ENCODE measurements around the gene CDK11B. TPM values are rescaled to one million over a fixed set of nuclear protein-coding genes. Genes with fewer than 3 reads are reported as not detected.
"Not testable (repeated sequence)": the region's sequence is repeated elsewhere in the genome, so short reads cannot be mapped to it uniquely, and the experiment has no call there.

Gene CDK11B
- total RNA-seq, 1 experiment from 2014 or later = 30.1 TPM

GRCh38 chr1:1596493-1597274 lies 62.1 kb downstream of the CDK11B start:
- H3K9ac ChIP-seq (ENCODE audit: extremely low read depth, insufficient read length, low read length) = no peak overlapping the region
- no peaks in the 10 kb centered on the region for H4K20me1 ChIP-seq (ENCODE audit: control insufficient read depth, insufficient read depth, insufficient read length)
- peaks cover 8% of the 10 kb centered on the region for H3K23me2 ChIP-seq (ENCODE audit: insufficient read length, low read depth, low read length, poor library complexity, severe bottlenecking)
- no peak overlapping the region for H2BK120ac ChIP-seq (ENCODE audit: low read depth, low read length, poor library complexity, severe bottlenecking)
- no peak overlapping the region for H3K18ac ChIP-seq (ENCODE audit: insufficient read length, low read depth, low read length)
- Mint-ChIP-seq H3K4me3 (no peak overlapping the region), H3K4me1 (peaks cover 4 to 12% of the 10 kb centered on the region in 2 experiments), H3K27me3 (ENCODE audit: low read depth) (peaks cover 36% of the 10 kb centered on the region), H3K9me3 (no peaks in the 10 kb centered on the region), H3K36me3 (ENCODE audit: insufficient read depth in 1 of 3, low read depth in 3 of 3) (no peaks in the 10 kb centered on the region), H3K27ac (no peak overlapping the region)
- no peaks in the 10 kb centered on the region for H3K4me1 ChIP-seq (ENCODE audit: insufficient read depth, low read length)
- TF ChIP-seq, protein P1, sequence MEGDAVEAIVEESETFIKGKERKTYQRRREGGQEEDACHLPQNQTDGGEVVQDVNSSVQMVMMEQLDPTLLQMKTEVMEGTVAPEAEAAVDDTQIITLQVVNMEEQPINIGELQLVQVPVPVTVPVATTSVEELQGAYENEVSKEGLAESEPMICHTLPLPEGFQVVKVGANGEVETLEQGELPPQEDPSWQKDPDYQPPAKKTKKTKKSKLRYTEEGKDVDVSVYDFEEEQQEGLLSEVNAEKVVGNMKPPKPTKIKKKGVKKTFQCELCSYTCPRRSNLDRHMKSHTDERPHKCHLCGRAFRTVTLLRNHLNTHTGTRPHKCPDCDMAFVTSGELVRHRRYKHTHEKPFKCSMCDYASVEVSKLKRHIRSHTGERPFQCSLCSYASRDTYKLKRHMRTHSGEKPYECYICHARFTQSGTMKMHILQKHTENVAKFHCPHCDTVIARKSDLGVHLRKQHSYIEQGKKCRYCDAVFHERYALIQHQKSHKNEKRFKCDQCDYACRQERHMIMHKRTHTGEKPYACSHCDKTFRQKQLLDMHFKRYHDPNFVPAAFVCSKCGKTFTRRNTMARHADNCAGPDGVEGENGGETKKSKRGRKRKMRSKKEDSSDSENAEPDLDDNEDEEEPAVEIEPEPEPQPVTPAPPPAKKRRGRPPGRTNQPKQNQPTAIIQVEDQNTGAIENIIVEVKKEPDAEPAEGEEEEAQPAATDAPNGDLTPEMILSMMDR (conservative IDR thresholded peaks at IDR 0.05) = no peak
- H4K91ac ChIP-seq (ENCODE audit: insufficient read length, low read depth, low read length) = no peak overlapping the region
- no peak overlapping the region for H4K5ac ChIP-seq (ENCODE audit: insufficient read length, low read depth, low read length)
- no peak overlapping the region; the same call in 1 of the 2 replicates for H3K14ac ChIP-seq (ENCODE audit: insufficient read depth, low read length)
- H3K4me2 ChIP-seq (ENCODE audit: insufficient read depth, insufficient read length, low read length) = no peak overlapping the region
- no peak for DNase-seq
- no peak overlapping the region for H3K56ac ChIP-seq (ENCODE audit: insufficient read length, low read depth, low read length)
- H3K23ac ChIP-seq (ENCODE audit: insufficient read length, low read depth, low read length) = no peak overlapping the region
- H3K79me1 ChIP-seq (ENCODE audit: insufficient read depth, low read depth, low read length, poor library complexity, severe bottlenecking) = no peaks in the 10 kb centered on the region
- H3K4ac ChIP-seq (ENCODE audit: low read depth, low read length) = no peak overlapping the region
- no peak overlapping the region for H2BK12ac ChIP-seq (ENCODE audit: insufficient read length, low read depth, low read length)
- no peak overlapping the region for H2BK15ac ChIP-seq (ENCODE audit: low read depth, low read length)
- no CpG with 5 or more reads among the region's 12 CpGs for WGBS (ENCODE audit: extremely low coverage, insufficient read length, low lambda C conversion rate)
- H2BK20ac ChIP-seq (ENCODE audit: low read depth, low read length, poor library complexity, severe bottlenecking) = no peak overlapping the region
- H3K27ac ChIP-seq (ENCODE audit: insufficient read length, low read depth, low read length) = no peak overlapping the region
- no peak overlapping the region for H2AFZ ChIP-seq (ENCODE audit: low read length)
- no peak overlapping the region for H2BK5ac ChIP-seq (ENCODE audit: insufficient read length, low read length)
- H3K9me3 ChIP-seq (ENCODE audit: control insufficient read depth, low read depth, low read length) = no peaks in the 10 kb centered on the region
- H2AK5ac ChIP-seq (ENCODE audit: insufficient read length, low read length) = no peak overlapping the region
- no peaks in the 10 kb centered on the region; the same call in 1 of the 2 replicates for H3K27me3 ChIP-seq (ENCODE audit: insufficient read depth, low read length)
- no peak overlapping the region for H3T11ph ChIP-seq (ENCODE audit: low read length)
- H3K79me2 ChIP-seq (ENCODE audit: insufficient read depth, low read length) = no peaks in the 10 kb centered on the region
- no peak overlapping the region for H4K8ac ChIP-seq (replicated peaks; ENCODE audit: insufficient read length, low read depth, low read length)

DNA sequence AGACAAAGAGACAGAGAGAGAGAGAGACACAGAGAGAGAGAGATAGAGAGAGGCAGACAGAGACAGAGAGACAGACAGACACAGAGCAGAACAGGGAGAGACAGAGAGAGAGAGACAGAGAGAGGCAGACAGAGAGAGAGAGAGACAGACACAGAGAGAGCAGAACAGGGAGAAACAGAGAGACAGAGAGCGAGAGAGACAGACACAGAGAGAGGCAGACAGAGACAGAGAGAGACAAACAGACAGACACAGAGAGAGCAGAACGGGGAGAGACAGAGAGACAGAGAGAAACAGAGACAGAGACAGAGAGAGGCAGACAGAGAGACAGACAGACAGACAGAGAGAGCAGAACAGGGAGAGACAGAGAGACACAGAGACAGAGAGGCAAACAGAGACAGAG lies 63.5 kb downstream of the CDK11B start:
- H2BK5ac ChIP-seq (ENCODE audit: insufficient read length, low read length); H3K36me3 Mint-ChIP-seq (ENCODE audit: insufficient read depth in 1 of 3, low read depth in 3 of 3); H3K18ac ChIP-seq (ENCODE audit: insufficient read length, low read depth, low read length); H3K23me2 ChIP-seq (ENCODE audit: insufficient read length, low read depth, low read length, poor library complexity, severe bottlenecking); H3K4me2 ChIP-seq (ENCODE audit: insufficient read depth, insufficient read length, low read length); H3K9me3 ChIP-seq (ENCODE audit: control insufficient read depth, low read depth, low read length); H4K8ac ChIP-seq (replicated peaks; ENCODE audit: insufficient read length, low read depth, low read length); H3K27me3 ChIP-seq (ENCODE audit: insufficient read depth, low read length); H2BK20ac ChIP-seq (ENCODE audit: low read depth, low read length, poor library complexity, severe bottlenecking); H3T11ph ChIP-seq (ENCODE audit: low read length); H3K79me2 ChIP-seq (ENCODE audit: insufficient read depth, low read length); H3K14ac ChIP-seq (ENCODE audit: insufficient read depth, low read length); H2BK120ac ChIP-seq (ENCODE audit: low read depth, low read length, poor library complexity, severe bottlenecking); H3K4me1 Mint-ChIP-seq; H3K23ac ChIP-seq (ENCODE audit: insufficient read length, low read depth, low read length); H3K79me1 ChIP-seq (ENCODE audit: insufficient read depth, low read depth, low read length, poor library complexity, severe bottlenecking); H3K27ac ChIP-seq (ENCODE audit: insufficient read length, low read depth, low read length); H3K4me3 Mint-ChIP-seq; H4K5ac ChIP-seq (ENCODE audit: insufficient read length, low read depth, low read length); H2BK15ac ChIP-seq (ENCODE audit: low read depth, low read length); H4K91ac ChIP-seq (ENCODE audit: insufficient read length, low read depth, low read length); H2AK5ac ChIP-seq (ENCODE audit: insufficient read length, low read length); H4K20me1 ChIP-seq (ENCODE audit: control insufficient read depth, insufficient read depth, insufficient read length); H3K27ac Mint-ChIP-seq; H3K56ac ChIP-seq (ENCODE audit: insufficient read length, low read depth, low read length); H3K9me3 Mint-ChIP-seq; H2AFZ ChIP-seq (ENCODE audit: low read length); H3K4ac ChIP-seq (ENCODE audit: low read depth, low read length); H3K9ac ChIP-seq (ENCODE audit: extremely low read depth, insufficient read length, low read length); DNase-seq; H2BK12ac ChIP-seq (ENCODE audit: insufficient read length, low read depth, low read length); H3K4me1 ChIP-seq (ENCODE audit: insufficient read depth, low read length): not testable (repeated sequence)
- no CpG with 5 or more reads among the region's 2 CpGs for WGBS (ENCODE audit: extremely low coverage, insufficient read length, low lambda C conversion rate)
- H3K27me3 Mint-ChIP-seq (ENCODE audit: low read depth) = peaks cover 30% of the 10 kb centered on the region

Measured in H9 (cell line).